ENCODE data around the gene TIAM2.

TIAM2 gene

DNA sequence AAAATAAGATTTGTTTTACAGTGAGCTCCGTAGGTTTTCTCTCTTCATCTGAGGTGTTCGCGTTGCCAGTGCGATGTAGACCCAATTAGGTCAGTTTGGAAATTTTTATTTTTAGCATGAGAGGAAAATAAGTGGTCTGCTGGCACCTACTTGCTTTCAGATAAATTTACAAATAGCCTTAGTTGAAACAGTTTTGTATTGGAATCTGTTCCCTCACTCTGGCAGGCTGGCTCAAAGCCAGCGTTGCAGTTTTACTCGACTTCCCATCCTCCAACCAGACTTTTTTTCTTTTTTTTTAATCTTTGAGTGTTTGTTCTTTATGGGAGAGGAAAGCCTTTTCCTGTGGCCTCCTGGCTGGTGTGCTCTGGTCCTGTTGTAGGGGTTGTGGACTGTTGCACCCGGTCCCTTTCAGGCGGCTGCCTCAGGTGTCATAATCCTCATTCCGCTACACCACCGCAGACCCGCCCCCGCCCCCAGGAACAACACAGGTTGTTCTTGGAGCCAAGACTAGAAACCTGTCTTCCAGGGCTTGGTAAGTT lies 46.7 kb downstream of the TIAM2 start:
- no peak for TF ChIP-seq CTCF (conservative IDR thresholded peaks at IDR 0.05; ENCODE audit: low read length)
- no peak overlapping the region for H3K4me3 ChIP-seq (ENCODE audit: low read length)
- no peak for DNase-seq (ENCODE audit: low read depth)

GRCh38 chr6:155042983-155043382 lies 47.9 kb downstream of the TIAM2 start:
- DNase-seq (ENCODE audit: low read depth) = no peak
- H3K4me3 ChIP-seq (ENCODE audit: low read length) = no peak overlapping the region
- no peak for TF ChIP-seq CTCF (conservative IDR thresholded peaks at IDR 0.05; ENCODE audit: low read length)

DNA sequence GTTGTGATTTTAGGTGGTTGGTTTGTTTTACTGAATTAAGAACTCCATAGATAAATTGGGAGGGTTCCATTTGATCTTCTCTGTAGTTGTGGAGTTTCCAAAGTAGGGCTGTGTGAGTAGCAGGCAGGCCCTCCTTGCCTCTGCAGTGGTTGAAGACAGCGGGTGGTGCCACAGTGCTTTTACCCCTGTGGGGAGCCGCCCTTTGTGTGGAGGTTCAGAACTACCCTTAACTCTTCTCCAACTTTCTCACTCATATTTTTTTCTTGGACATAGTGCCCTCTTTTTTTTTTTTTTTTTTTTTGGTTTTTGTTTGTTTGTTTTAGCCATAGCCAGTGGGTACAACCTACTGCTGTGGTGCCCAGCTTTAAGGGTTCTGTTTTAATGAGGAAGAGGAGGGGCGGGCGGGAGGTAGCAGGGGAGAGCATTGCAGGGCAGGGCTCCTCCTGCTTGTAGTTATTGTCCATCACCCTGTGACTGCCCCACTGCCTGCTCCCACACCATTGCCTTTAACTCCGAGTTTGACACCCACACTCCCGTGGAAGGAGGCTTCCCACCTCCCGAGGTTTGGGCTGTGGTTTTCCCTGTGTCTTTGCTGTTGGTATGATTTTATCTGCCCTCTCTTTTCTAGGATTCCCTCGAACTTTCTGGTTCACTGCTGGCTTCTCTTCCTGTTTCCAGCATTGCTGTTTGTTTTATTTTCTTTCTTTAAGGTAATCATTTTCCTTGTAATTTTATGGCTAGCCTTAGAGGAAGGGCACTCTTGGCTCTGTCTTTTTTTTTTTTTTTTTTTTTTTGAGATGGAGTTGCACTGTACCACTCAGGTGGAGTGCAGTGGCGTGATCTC lies 50.7 kb downstream of the TIAM2 start:
- DNase-seq (ENCODE audit: low read depth) = no peak
- H3K4me3 ChIP-seq (ENCODE audit: low read length) = no peak overlapping the region
- no peak for TF ChIP-seq CTCF (conservative IDR thresholded peaks at IDR 0.05; ENCODE audit: low read length)

- no peak overlapping the region for H3K4me3 ChIP-seq (ENCODE audit: low read length)
- no peak for DNase-seq (ENCODE audit: low read depth)
- TF ChIP-seq CTCF (conservative IDR thresholded peaks at IDR 0.05; ENCODE audit: low read length) = no peak
Observed at GRCh38 chr6:155047523-155047922, 52.4 kb downstream of the TIAM2 start.

DNA sequence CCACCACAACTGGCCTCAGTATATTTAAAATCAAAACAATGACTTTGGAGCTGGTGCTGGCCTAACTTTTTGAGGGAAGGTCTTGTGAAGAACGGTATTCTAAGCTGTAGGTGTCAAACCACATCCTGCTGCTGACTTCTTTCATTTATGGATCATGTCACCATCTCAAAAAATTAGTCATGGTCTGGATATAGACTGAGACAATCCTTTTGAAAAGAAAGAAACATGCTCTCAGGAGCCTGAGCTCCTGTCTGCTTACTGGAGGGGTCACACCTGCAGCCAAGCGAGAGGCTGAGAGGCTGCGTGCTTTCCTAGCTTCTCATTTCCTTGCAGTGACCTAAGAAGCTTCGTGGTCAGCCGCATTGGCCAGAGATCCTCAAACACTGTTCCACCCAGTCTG lies 55.2 kb downstream of the TIAM2 start:
- DNase-seq (ENCODE audit: low read depth) = no peak
- no peak overlapping the region for H3K4me3 ChIP-seq (ENCODE audit: low read length)
- no peak for TF ChIP-seq CTCF (conservative IDR thresholded peaks at IDR 0.05; ENCODE audit: low read length)

DNA sequence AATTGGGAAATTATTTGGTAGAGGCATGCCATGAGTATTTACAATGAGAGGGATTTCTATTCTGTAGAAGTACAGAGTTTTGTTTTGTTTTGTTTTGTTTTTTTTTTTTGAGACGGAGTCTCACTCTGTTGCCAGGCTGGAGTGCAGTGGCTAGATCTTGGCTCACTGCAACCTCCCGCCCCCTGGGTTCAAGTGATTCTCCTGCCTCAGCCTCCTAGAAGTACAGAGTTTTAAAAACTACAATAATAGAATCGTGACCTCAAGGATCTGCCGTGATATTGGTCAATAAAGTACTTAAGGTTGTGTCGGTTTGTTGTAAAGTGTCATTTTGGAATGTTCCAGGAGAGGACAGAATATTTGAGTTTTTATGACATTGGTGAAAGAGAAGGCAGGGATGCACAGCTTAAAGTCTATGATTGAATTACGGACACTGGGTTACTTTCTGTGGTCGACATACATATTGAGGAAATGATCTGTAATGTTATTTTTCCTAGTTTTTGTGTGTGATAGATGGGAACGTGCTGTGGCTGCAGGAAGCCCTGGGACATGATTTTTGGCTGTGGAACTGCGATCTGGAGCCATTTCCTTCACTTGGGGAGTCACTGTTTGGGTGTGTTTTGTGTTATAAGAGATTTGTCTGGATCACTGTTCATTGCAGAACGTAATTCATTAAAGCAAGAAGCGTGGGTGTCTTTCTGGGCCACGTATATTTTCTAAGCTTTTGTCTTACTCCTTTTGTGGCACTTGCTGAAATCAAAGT lies 59.6 kb downstream of the TIAM2 start:
- TF ChIP-seq CTCF (conservative IDR thresholded peaks at IDR 0.05; ENCODE audit: low read length) = no peak
- DNase-seq (ENCODE audit: low read depth) = peak; percentile 15

More for the DNA sequence above, 59.6 kb downstream of the TIAM2 start:
- H3K4me3 ChIP-seq (ENCODE audit: low read length) = no peak overlapping the region; the same call in 1 of the 2 replicates
